ENCODE data around the gene MANSC1. TPM values are rescaled to one million over a fixed set of nuclear protein-coding genes. Genes with fewer than 3 reads are reported as not detected.

MANSC1 gene
- total and polyA plus RNA-seq, 2 donors (not counting 1 experiment from before 2014, with no cell fraction given): 0.09 to 0.32 TPM

DNA sequence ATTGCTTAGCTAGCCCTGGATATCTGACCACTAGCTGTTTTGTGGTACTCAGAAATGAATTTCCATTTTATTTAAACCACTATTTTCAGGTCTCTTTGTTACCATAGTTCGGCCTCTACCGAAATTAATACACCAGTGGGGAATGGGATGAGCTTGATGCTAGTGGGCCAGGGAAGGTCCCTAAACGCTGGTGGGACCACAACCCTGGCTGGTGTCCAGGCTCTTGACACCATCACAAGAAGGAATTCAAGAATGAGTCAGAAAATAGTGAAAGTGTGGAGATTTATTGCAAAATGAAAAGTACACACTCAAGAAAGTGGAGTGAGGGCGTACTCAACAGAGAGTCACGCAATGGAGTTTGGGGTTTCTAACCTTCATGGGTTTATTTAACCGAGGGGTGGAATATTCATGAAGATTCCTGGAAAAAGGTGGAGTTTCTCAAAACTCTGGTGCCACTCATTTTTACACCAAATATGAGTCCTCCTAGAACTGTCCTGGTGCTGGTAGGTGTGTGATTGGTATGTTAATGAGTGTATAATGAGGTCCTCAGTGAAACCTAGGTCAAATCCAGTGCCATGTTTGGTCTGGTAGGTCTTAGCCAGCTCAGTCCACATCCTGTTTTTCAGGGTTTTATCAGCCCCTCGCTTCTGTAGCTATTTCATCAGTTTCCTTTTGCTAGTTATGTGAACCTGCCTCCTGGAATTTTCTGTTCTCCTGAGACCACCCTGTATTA is 44.3 kb downstream of the MANSC1 start:
- Mint-ChIP-seq H3K4me3 (no peak overlapping the region), H3K4me1 (no peaks in the 10 kb centered on the region), H3K9me3 (ENCODE audit: insufficient read depth) (no peaks in the 10 kb centered on the region), H3K27ac (no peak overlapping the region), H3K27me3 (peaks cover 9% of the 10 kb centered on the region)
- intact Hi-C loops (cut with micrococcal nuclease): no loop called here
- no peaks in the 10 kb centered on the region for H3K79me2 ChIP-seq (ENCODE audit: control insufficient read depth, insufficient read depth, low read length)
- no peak for ATAC-seq (ENCODE audit: low read depth)
- no peak overlapping the region for H3K4me2 ChIP-seq (replicated peaks; ENCODE audit: low read depth, low read length, poor library complexity, severe bottlenecking)
- TF ChIP-seq, protein P1, sequence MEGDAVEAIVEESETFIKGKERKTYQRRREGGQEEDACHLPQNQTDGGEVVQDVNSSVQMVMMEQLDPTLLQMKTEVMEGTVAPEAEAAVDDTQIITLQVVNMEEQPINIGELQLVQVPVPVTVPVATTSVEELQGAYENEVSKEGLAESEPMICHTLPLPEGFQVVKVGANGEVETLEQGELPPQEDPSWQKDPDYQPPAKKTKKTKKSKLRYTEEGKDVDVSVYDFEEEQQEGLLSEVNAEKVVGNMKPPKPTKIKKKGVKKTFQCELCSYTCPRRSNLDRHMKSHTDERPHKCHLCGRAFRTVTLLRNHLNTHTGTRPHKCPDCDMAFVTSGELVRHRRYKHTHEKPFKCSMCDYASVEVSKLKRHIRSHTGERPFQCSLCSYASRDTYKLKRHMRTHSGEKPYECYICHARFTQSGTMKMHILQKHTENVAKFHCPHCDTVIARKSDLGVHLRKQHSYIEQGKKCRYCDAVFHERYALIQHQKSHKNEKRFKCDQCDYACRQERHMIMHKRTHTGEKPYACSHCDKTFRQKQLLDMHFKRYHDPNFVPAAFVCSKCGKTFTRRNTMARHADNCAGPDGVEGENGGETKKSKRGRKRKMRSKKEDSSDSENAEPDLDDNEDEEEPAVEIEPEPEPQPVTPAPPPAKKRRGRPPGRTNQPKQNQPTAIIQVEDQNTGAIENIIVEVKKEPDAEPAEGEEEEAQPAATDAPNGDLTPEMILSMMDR (IDR thresholded peaks at IDR 0.05): no peak
- TF ChIP-seq EZH2 (IDR thresholded peaks at IDR 0.05; ENCODE audit: borderline replicate concordance, insufficient read depth, low read depth, low read length, poor library complexity, severe bottlenecking): no peak
- CTCF ChIA-PET: no interaction called here
- no peaks in the 10 kb centered on the region for H3K9me3 ChIP-seq (ENCODE audit: control extremely low read depth in 1 of 3, control insufficient read depth in 2 of 3, insufficient read depth in 1 of 3, low read length in 2 of 3)
- no peak overlapping the region for H2AFZ ChIP-seq (ENCODE audit: insufficient read depth, low read depth, low read length, poor library complexity, severe bottlenecking)
- H3K9ac ChIP-seq (ENCODE audit: low read length): no peak overlapping the region
- H3K27ac ChIP-seq (ENCODE audit: low read length in 2 of 2): no peak overlapping the region
- H4K20me1 ChIP-seq (ENCODE audit: control insufficient read depth, insufficient read depth, low read length, poor library complexity, severe bottlenecking): no peaks in the 10 kb centered on the region
- no peak overlapping the region for H3K4me3 ChIP-seq (ENCODE audit: control extremely low read depth in 1 of 5, extremely low read depth in 1 of 5, insufficient read depth in 1 of 5, low read depth in 2 of 5, low read length in 4 of 5)
- WGBS (ENCODE audit: insufficient coverage): 76% methylated on average over 2 of the region's 7 CpGs
- no peak for DNase-seq
- no peaks in the 10 kb centered on the region for H3K4me1 ChIP-seq (ENCODE audit: control insufficient read depth in 2 of 2, insufficient read depth in 2 of 2, low read length in 2 of 2)
- H3K36me3 ChIP-seq (replicated peaks in 1 of 2; ENCODE audit: control extremely low read depth in 1 of 2, control insufficient read depth in 1 of 2, extremely low read depth in 1 of 2, insufficient read depth in 2 of 2, low read length in 1 of 2): no peaks in the 10 kb centered on the region
- POLR2A ChIA-PET: no interaction called here
- H3K27me3 ChIP-seq (replicated peaks in 1 of 4; ENCODE audit: control extremely low read depth in 1 of 4, control insufficient read depth in 3 of 4, insufficient read depth in 4 of 4, low read length in 3 of 4): no peaks in the 10 kb centered on the region

DNA sequence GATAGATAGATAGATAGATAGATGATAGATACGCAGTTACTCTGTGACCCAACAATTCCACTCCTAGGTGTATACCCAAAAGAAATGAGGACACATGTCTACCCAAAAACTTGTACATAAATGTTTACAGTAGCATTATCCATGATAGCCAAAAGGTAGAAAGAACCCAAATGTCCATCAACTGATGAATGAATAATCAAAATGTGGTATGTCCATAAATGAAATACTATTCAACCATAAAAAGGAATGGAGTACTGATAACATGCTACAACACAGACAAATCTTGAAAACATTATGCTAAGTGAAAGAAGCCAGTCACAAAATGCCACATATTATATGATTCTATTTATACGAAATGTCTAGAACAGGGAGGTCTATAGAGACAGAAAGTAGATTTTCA is 47.1 kb downstream of the MANSC1 start:
- no peaks in the 10 kb centered on the region for H3K4me1 ChIP-seq (ENCODE audit: control insufficient read depth in 2 of 2, insufficient read depth in 2 of 2, low read length in 2 of 2)
- H3K9ac ChIP-seq (ENCODE audit: low read length): no peak overlapping the region
- H3K27ac ChIP-seq (ENCODE audit: low read length in 2 of 2): no peak overlapping the region
- no peaks in the 10 kb centered on the region for H4K20me1 ChIP-seq (ENCODE audit: control insufficient read depth, insufficient read depth, low read length, poor library complexity, severe bottlenecking)
- H3K27me3 ChIP-seq (replicated peaks in 1 of 4; ENCODE audit: control extremely low read depth in 1 of 4, control insufficient read depth in 3 of 4, insufficient read depth in 4 of 4, low read length in 3 of 4): no peaks in the 10 kb centered on the region
- DNase-seq: no peak
- no peaks in the 10 kb centered on the region for H3K36me3 ChIP-seq (replicated peaks in 1 of 2; ENCODE audit: control extremely low read depth in 1 of 2, control insufficient read depth in 1 of 2, extremely low read depth in 1 of 2, insufficient read depth in 2 of 2, low read length in 1 of 2)
- WGBS (ENCODE audit: insufficient coverage): no CpG with 5 or more reads among the region's 2 CpGs
- CTCF ChIA-PET: no interaction called here
- Mint-ChIP-seq H3K27ac (no peak overlapping the region), H3K4me3 (no peak overlapping the region), H3K27me3 (peaks cover 9% of the 10 kb centered on the region), H3K4me1 (no peaks in the 10 kb centered on the region), H3K9me3 (ENCODE audit: insufficient read depth) (no peaks in the 10 kb centered on the region)
- ATAC-seq (ENCODE audit: low read depth): no peak
- POLR2A ChIA-PET: no interaction called here
- no peaks in the 10 kb centered on the region for H3K79me2 ChIP-seq (ENCODE audit: control insufficient read depth, insufficient read depth, low read length)
- H3K4me3 ChIP-seq (ENCODE audit: control extremely low read depth in 1 of 5, extremely low read depth in 1 of 5, insufficient read depth in 1 of 5, low read depth in 2 of 5, low read length in 4 of 5): no peak overlapping the region
- no peak for TF ChIP-seq EZH2 (IDR thresholded peaks at IDR 0.05; ENCODE audit: borderline replicate concordance, insufficient read depth, low read depth, low read length, poor library complexity, severe bottlenecking)
- TF ChIP-seq, protein P1 (IDR thresholded peaks at IDR 0.05): no peak
- no peaks in the 10 kb centered on the region for H3K9me3 ChIP-seq (ENCODE audit: control extremely low read depth in 1 of 3, control insufficient read depth in 2 of 3, insufficient read depth in 1 of 3, low read length in 2 of 3)
- intact Hi-C loops (cut with micrococcal nuclease): no loop called here
- no peak overlapping the region for H3K4me2 ChIP-seq (replicated peaks; ENCODE audit: low read depth, low read length, poor library complexity, severe bottlenecking)
- H2AFZ ChIP-seq (ENCODE audit: insufficient read depth, low read depth, low read length, poor library complexity, severe bottlenecking): no peak overlapping the region

Data from B cell (primary cell).